ENCODE measurements around the gene TRIM13.

The TRIM13 gene

DNA sequence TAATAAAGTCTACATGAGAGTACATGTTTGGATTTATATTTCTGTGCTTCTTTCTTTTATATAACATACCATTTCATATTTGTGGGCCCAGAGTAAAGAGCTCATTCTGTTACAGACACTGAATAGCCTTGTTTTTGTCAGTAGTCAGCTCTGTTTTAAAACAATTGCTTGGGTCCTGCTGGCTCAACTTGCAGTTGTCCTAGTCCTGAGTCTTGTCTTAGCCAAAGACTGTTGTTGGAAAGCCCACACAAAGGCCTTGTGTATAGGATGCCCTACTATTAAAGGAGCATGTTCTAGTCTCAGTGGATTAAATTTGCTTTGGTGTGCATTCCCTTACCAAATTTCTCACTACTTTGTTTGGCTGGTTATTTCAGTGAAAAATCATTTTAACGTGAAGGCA is 14.6 kb downstream of the TRIM13 start:
- DNase-seq (ENCODE audit: extremely low spot score) = no peak
- ChIA-PET CTCF (interaction anchor here (1.2 to 5.0 kb wide), 3 partner anchors 11 to 35 kb away, joined by 3 to 36 read pairs (median 4); partner anchors contain the start of gene TRIM13), POLR2A (interaction anchor here (1.3 kb wide), 1 partner anchor 14 kb away, joined by 4 read pairs; the partner anchor contains the start of gene TRIM13)
- TF ChIP-seq, protein P1, sequence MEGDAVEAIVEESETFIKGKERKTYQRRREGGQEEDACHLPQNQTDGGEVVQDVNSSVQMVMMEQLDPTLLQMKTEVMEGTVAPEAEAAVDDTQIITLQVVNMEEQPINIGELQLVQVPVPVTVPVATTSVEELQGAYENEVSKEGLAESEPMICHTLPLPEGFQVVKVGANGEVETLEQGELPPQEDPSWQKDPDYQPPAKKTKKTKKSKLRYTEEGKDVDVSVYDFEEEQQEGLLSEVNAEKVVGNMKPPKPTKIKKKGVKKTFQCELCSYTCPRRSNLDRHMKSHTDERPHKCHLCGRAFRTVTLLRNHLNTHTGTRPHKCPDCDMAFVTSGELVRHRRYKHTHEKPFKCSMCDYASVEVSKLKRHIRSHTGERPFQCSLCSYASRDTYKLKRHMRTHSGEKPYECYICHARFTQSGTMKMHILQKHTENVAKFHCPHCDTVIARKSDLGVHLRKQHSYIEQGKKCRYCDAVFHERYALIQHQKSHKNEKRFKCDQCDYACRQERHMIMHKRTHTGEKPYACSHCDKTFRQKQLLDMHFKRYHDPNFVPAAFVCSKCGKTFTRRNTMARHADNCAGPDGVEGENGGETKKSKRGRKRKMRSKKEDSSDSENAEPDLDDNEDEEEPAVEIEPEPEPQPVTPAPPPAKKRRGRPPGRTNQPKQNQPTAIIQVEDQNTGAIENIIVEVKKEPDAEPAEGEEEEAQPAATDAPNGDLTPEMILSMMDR (IDR thresholded peaks at IDR 0.05; ENCODE audit: control extremely low read depth, extremely low read depth, low read depth, missing control alignments) = no peak

DNA sequence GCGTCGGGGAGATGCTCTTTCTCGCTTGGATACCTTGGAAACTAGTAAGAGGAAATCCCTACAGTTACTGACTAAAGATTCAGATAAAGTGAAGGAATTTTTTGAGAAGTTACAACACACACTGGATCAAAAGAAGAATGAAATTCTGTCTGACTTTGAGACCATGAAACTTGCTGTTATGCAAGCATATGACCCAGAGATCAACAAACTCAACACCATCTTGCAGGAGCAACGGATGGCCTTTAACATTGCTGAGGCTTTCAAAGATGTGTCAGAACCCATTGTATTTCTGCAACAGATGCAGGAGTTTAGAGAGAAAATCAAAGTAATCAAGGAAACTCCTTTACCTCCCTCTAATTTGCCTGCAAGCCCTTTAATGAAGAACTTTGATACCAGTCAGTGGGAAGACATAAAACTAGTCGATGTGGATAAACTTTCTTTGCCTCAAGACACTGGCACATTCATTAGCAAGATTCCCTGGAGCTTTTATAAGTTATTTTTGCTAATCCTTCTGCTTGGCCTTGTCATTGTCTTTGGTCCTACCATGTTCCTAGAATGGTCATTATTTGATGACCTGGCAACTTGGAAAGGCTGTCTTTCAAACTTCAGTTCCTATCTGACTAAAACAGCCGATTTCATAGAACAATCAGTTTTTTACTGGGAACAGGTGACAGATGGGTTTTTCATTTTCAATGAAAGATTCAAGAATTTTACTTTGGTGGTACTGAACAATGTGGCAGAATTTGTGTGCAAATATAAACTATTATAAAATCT is 15.7 kb downstream of the TRIM13 start:
- CTCF ChIA-PET = interaction anchor here (5.0 kb wide), 1 partner anchor 14 kb away, joined by 36 read pairs; the partner anchor contains the start of gene TRIM13
- DNase-seq (ENCODE audit: extremely low spot score) = no peak
- POLR2A ChIA-PET = no interaction called here
- TF ChIP-seq, protein P1 (IDR thresholded peaks at IDR 0.05; ENCODE audit: control extremely low read depth, extremely low read depth, low read depth, missing control alignments) = no peak

DNA sequence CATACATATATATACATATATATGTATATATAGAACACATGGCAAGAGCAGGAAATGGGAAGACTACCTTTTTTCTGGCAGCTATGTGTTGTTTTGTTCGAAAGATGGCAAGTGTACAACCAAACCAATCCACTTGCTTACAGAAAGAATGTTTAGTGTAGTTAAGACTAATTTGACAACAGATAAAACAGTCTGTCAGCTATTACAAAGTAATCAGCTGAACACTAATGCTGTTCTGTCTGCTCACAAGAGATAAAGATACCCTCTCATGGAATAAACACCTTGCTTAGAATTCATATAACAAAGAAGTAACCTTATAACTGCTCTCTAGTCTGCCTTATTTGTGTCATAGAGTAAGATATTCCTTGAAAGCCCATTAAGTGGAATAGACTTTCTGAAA is 17.5 kb downstream of the TRIM13 start:
- DNase-seq (ENCODE audit: extremely low spot score) = no peak
- ChIA-PET POLR2A (interaction anchor here (0.6 kb wide), 1 partner anchor 1931 kb away, joined by 6 read pairs; no protein-coding TSS in a partner anchor), CTCF (interaction anchor here (1.3 to 2.2 kb wide), 3 partner anchors 17 to 36 kb away, joined by 3 to 11 read pairs (median 4); partner anchors contain the start of gene TRIM13)
- TF ChIP-seq, protein P1 (IDR thresholded peaks at IDR 0.05; ENCODE audit: control extremely low read depth, extremely low read depth, low read depth, missing control alignments) = no peak

DNA sequence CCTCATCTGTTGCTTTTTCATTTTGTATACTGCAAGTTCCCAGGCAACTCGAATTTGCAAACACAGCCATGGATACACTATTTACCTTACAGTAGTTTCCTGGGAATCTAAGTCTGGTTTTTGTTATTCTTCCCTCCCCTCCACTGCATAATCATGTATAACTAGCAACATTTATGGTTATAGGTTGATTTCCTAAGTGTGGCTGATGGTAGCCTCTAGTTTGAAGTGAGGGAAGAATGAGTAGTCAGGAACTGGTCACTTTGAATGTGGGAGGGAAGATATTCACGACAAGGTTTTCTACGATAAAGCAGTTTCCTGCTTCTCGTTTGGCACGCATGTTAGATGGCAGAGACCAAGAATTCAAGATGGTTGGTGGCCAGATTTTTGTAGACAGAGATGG is 18.4 kb downstream of the TRIM13 start, which contains the start of gene KCNRG:
KCNRG (plus strand) TSS at position 187 of the 400 bp plus-strand sequence; CDS start at position 237, 50 bp downstream.
- ChIA-PET CTCF (interaction anchor here (2.2 kb wide), 1 partner anchor 18 kb away, joined by 11 read pairs; the partner anchor contains the start of gene TRIM13), POLR2A (no interaction called here)

DNA sequence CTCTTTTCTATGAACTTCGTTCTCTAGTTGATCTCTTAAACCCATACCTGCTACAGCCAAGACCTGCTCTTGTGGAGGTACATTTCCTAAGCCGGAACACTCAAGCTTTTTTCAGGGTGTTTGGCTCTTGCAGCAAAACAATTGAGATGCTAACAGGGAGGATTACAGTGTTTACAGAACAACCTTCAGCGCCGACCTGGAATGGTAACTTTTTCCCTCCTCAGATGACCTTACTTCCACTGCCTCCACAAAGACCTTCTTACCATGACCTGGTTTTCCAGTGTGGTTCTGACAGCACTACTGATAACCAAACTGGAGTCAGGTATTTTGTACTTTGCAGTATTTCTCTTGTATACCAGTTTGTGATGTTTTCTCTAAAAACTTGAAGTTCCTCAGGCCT is 18.9 kb downstream of the TRIM13 start:
- ChIA-PET POLR2A (no interaction called here), CTCF (no interaction called here)
- DNase-seq (ENCODE audit: extremely low spot score) = no peak
- TF ChIP-seq, protein P1 (IDR thresholded peaks at IDR 0.05; ENCODE audit: control extremely low read depth, extremely low read depth, low read depth, missing control alignments) = no peak

More for the DNA sequence above, 18.4 kb downstream of the TRIM13 start, which contains the start of gene KCNRG:
- TF ChIP-seq, protein P1 (IDR thresholded peaks at IDR 0.05; ENCODE audit: control extremely low read depth, extremely low read depth, low read depth, missing control alignments) = no peak
- DNase-seq (ENCODE audit: extremely low spot score) = no peak

DNA sequence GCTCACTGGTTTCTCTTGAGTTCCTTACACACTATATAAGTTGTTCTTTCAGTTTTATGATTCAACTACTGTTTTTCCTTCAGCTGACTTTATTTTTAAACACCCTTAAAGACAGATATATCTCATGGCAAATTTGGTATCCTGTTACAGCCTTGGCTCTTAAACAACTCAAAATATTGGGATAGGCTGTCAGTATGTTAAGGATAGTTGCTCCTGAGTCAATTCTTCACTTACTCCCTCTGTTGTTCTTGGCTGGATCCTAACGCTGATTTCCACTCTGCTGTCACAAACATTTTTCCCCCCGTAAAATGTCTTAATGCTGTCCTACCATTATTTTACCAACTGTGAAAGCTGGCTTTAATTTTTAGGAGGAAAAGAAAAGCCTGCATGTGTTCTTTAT is 19.6 kb downstream of the TRIM13 start:
- ChIA-PET CTCF (no interaction called here), POLR2A (no interaction called here)
- TF ChIP-seq, protein P1 (IDR thresholded peaks at IDR 0.05; ENCODE audit: control extremely low read depth, extremely low read depth, low read depth, missing control alignments) = no peak
- DNase-seq (ENCODE audit: extremely low spot score) = no peak
